Measurements from ENCODE around the gene MBNL1.
"Not testable (repeated sequence)": the region's sequence is repeated elsewhere in the genome, so short reads cannot be mapped to it uniquely, and the experiment has no call there.

Gene MBNL1

GRCh38 chr3:152390647-152391046 is 121.9 kb downstream of the MBNL1 start:
- no peak overlapping the region for H3K4me3 ChIP-seq (ENCODE audit: low read depth, low read length)
- in situ Hi-C loops (cut with HindIII; ENCODE audit: low sequenced_read_pairs), result no loop called here
- no peak for TF ChIP-seq CTCF (IDR thresholded peaks at IDR 0.05; ENCODE audit: low read depth, low read length, missing control alignments)
- no peak for DNase-seq (ENCODE audit: low read depth)

GRCh38 chr3:152391671-152392070 is 122.9 kb downstream of the MBNL1 start:
- in situ Hi-C loops (cut with HindIII; ENCODE audit: low sequenced_read_pairs), result no loop called here
- DNase-seq (ENCODE audit: low read depth), result no peak
- no peak for TF ChIP-seq CTCF (IDR thresholded peaks at IDR 0.05; ENCODE audit: low read depth, low read length, missing control alignments)
- H3K4me3 ChIP-seq (ENCODE audit: low read depth, low read length), result no peak overlapping the region

GRCh38 chr3:152392272-152392880 is 123.6 kb downstream of the MBNL1 start:
- DNase-seq (ENCODE audit: low read depth), result no peak
- H3K4me3 ChIP-seq (ENCODE audit: low read depth, low read length), result no peak overlapping the region
- TF ChIP-seq CTCF (IDR thresholded peaks at IDR 0.05; ENCODE audit: low read depth, low read length, missing control alignments), result no peak
- in situ Hi-C loops (cut with HindIII; ENCODE audit: low sequenced_read_pairs), result no loop called here

GRCh38 chr3:152394246-152394645 is 125.5 kb downstream of the MBNL1 start:
- in situ Hi-C loops (cut with HindIII; ENCODE audit: low sequenced_read_pairs), result no loop called here
- no peak for DNase-seq (ENCODE audit: low read depth)

GRCh38 chr3:152395764-152396163 is 127.0 kb downstream of the MBNL1 start:
- H3K4me3 ChIP-seq (ENCODE audit: low read depth, low read length), result no peak overlapping the region
- in situ Hi-C loops (cut with HindIII; ENCODE audit: low sequenced_read_pairs), result no loop called here
- TF ChIP-seq CTCF (IDR thresholded peaks at IDR 0.05; ENCODE audit: low read depth, low read length, missing control alignments), result no peak
- DNase-seq (ENCODE audit: low read depth), result no peak

More at GRCh38 chr3:152394246-152394645, 125.5 kb downstream of the MBNL1 start:
- no peak overlapping the region for H3K4me3 ChIP-seq (ENCODE audit: low read depth, low read length)
- TF ChIP-seq CTCF (IDR thresholded peaks at IDR 0.05; ENCODE audit: low read depth, low read length, missing control alignments), result no peak

- in situ Hi-C loops (cut with HindIII; ENCODE audit: low sequenced_read_pairs), result no loop called here
- H3K4me3 ChIP-seq (ENCODE audit: low read depth, low read length), result no peak overlapping the region
- DNase-seq (ENCODE audit: low read depth), result no peak
- TF ChIP-seq CTCF (IDR thresholded peaks at IDR 0.05; ENCODE audit: low read depth, low read length, missing control alignments), result no peak
Measured at GRCh38 chr3:152396867-152397266, 128.1 kb downstream of the MBNL1 start.

- H3K4me3 ChIP-seq (ENCODE audit: low read depth, low read length); DNase-seq (ENCODE audit: low read depth); in situ Hi-C loops (cut with HindIII; ENCODE audit: low sequenced_read_pairs): not testable (repeated sequence)
Measured at GRCh38 chr3:152397348-152397747, 128.6 kb downstream of the MBNL1 start.
